Thoracic aorta (tissue), 2 donors: Measurements from ENCODE around the gene PTPRE. TPM values are rescaled to one million over a fixed set of nuclear protein-coding genes. Genes with fewer than 3 reads are reported as not detected.

Source experiments
- ATAC-seq: fragments of 150-250 bp; one replicate; pipeline ENCODE4 v1.8.0; 2017; ENCODE audit warnings: low read depth; ENCODE audit not compliant: insufficient number of reproducible peaks, low FRiP score
- DNase-seq: peaks from one replicate; pipeline ENCODE4 v3.0.0-alpha.2; 2020; ENCODE audit warnings: low spot score
- H3K27ac ChIP-seq, 2 donors: fragments of 200-600 bp; sonication (generic); 1 replicate in 1 of 2; 2 replicates in 1 of 2; pipeline ENCODE4 v1.5.1; 2016; ENCODE audit warnings: mild to moderate bottlenecking in 2 of 2, moderate library complexity in 2 of 2
- H3K27me3 ChIP-seq: fragments of 200-600 bp; sonication (generic); replicated peaks from 2 replicates; pipeline ENCODE4 v1.6.0; 2016; ENCODE audit warnings: mild to moderate bottlenecking; ENCODE audit not compliant: insufficient read depth
- H3K36me3 ChIP-seq: fragments of 200-600 bp; sonication (generic); one replicate; pipeline ENCODE4 v1.5.1; 2016
- H3K4me1 ChIP-seq, 2 donors: fragments of 200-600 bp; sonication (generic); 1 replicate in 1 of 2; 2 replicates in 1 of 2; pipeline versions ENCODE4 v1.5.1 to v1.6.0; 2016; ENCODE audit warnings: low read depth in 2 of 2, mild to moderate bottlenecking in 1 of 2; ENCODE audit not compliant: control insufficient read depth in 1 of 2
- H3K4me3 ChIP-seq: fragments of 200-600 bp; sonication (generic); 2 replicates; pipeline ENCODE4 v1.5.1; 2016; ENCODE audit warnings: mild to moderate bottlenecking
- H3K9me3 ChIP-seq: fragments of 200-600 bp; sonication (generic); 2 replicates; pipeline ENCODE4 v1.5.1; 2016
- total RNA-seq, 2 donors: library from RNA; depleted of rRNA; stranded (reverse); fragments of >200 nt; gene quantifications; one replicate each; pipeline versions ENCODE4 v1.1.0 to v1.2.3, GENCODE V29; 2016
- TF ChIP-seq, protein P1 (sequence below): fragments of 200-600 bp; sonication (generic); IDR thresholded peaks from one replicate; pipeline ENCODE4 v1.5.1; 2019; ENCODE audit warnings: antibody characterized with exemption

PTPRE gene
- total RNA-seq, 2 donors from 2014 or later: 41.9 to 45.1 TPM

DNA sequence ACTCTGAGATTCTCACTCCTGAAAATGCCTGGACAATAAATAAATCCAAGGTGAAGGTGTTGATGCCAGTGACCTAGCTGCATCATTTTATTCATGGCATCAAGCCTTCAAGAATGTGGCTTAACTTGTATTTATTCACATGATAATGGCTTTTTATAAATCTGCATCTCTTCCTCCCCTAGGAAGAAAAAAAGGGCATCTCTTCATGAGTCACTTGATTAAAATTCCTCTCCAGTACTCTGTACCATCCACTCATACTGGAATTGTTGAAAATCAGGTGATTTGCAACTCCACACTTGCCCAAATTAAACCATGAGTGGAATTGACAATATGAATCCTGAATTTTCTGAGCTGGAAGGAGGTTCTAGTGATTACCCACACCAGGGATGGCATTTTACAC lies 30.2 kb downstream of the PTPRE start:
- Histone ChIP-seq H3K9me3 (no peaks in the 10 kb centered on the region), H3K4me3 (no peak overlapping the region), H3K4me1 (no peaks in the 10 kb centered on the region), H3K27ac (no peak overlapping the region), H3K36me3 (no peaks in the 10 kb centered on the region), H3K27me3 (no peaks in the 10 kb centered on the region)
- DNase-seq (no peak), ATAC-seq (no peak)
- TF ChIP-seq, protein P1, sequence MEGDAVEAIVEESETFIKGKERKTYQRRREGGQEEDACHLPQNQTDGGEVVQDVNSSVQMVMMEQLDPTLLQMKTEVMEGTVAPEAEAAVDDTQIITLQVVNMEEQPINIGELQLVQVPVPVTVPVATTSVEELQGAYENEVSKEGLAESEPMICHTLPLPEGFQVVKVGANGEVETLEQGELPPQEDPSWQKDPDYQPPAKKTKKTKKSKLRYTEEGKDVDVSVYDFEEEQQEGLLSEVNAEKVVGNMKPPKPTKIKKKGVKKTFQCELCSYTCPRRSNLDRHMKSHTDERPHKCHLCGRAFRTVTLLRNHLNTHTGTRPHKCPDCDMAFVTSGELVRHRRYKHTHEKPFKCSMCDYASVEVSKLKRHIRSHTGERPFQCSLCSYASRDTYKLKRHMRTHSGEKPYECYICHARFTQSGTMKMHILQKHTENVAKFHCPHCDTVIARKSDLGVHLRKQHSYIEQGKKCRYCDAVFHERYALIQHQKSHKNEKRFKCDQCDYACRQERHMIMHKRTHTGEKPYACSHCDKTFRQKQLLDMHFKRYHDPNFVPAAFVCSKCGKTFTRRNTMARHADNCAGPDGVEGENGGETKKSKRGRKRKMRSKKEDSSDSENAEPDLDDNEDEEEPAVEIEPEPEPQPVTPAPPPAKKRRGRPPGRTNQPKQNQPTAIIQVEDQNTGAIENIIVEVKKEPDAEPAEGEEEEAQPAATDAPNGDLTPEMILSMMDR: no peak

DNA sequence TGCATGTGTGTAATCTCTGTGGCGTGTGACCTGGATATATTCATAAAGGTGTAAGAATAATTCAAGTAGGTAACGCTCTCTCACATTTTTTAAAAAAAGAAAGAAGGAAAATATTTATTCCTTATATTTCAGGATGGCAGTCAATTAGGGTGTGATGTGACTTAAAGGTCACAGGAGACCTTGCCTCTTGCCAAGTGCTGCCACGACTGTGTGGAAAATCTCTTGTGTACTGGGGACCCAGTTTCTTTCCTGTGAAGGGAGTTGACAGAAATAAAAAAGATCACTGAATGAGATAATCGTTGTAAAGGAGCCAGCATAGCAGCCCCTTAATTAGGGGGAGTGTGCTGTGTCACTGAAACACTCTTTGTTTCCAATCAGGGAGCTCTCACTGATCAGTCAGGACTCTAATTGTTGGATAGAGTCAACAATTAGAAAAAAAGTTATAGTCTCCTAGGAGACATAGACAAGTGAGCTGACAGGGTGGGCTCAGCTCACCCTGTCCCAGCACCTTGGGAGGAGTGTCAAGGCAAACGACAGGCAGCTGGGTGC lies 31.1 kb downstream of the PTPRE start:
- H3K9me3 ChIP-seq: no peaks in the 10 kb centered on the region
- no peak overlapping the region for H3K27ac ChIP-seq
- H3K4me1 ChIP-seq: peaks cover 0 to 7% of the 10 kb centered on the region in 2 donors
- no peak overlapping the region for H3K4me3 ChIP-seq
- TF ChIP-seq, protein P1: no peak
- DNase-seq (no peak), ATAC-seq (no peak)
- no peaks in the 10 kb centered on the region for H3K36me3 ChIP-seq
- no peaks in the 10 kb centered on the region for H3K27me3 ChIP-seq

DNA sequence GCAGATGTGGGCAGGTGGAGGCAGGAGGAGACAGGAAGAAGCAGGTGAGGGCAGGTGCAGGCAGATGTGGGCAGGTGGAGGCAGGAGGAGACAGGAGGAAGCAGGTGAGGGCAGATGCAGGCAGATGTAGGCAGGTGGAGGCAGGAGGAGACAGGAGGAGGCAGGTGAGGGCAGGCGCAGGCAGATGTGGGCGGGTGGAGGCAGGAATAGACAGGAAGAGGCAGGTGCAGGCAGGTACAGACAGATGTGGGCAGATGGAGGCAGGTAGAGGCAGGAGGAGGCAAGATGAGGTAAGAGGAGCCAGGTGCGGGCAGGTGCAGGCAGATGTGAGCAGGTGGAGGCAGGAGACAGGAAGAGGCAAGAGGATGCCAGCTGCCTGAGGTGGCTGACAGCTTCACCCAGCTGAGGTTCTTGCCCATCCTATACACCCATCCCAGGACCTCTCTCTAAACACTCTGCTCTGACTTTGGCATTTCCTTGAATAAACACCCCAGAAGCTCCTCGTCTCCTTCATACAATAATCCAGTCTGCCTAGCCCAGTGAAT lies 33.0 kb downstream of the PTPRE start:
- no peaks in the 10 kb centered on the region for H3K36me3 ChIP-seq
- H3K4me3 ChIP-seq: no peak overlapping the region
- H3K27me3 ChIP-seq: no peaks in the 10 kb centered on the region
- no peaks in the 10 kb centered on the region for H3K9me3 ChIP-seq
- no peak overlapping the region for H3K27ac ChIP-seq
- DNase-seq (no peak), ATAC-seq (no peak)
- TF ChIP-seq, protein P1: no peak
- H3K4me1 ChIP-seq: peaks cover 0 to 13% of the 10 kb centered on the region in 2 donors

DNA sequence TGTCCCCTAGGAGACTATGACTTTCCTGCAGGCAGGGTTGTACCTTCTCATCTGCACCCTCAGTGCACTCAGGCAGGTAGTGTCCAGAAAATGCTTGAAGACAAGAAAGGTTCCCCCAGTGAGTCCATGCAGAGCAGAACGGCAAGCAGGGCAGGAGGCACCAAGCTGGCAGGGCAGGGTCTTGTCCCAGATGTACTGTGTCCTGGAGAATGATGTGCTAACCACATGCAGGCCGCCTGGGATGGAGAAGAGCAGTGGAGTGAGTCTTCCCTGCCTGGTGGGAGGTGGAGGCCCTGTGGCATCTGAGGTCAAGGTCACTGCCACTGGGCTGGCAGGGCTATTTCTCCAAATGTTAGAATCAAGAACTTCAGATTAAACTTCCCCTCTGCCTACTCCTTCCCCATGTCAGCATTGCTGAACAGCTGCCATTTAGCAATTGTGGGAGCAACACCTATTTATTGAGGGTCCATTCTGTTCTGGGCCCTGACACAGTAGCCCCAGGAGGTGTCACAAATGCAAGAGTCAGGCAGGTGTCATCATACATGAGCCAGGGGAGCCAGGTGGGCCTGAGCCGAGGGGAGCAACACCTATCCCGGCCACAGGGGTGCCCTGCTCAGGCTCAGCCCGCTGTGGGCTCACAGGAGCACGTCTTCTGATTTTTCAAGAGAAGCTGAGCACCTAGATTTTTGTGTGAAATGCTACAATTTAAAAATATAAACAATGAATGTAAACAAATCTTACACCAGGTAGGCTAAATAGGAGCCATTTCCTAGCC lies 34.1 kb downstream of the PTPRE start:
- TF ChIP-seq, protein P1: no peak
- H3K9me3 ChIP-seq: no peaks in the 10 kb centered on the region
- no peak for ATAC-seq

DNA sequence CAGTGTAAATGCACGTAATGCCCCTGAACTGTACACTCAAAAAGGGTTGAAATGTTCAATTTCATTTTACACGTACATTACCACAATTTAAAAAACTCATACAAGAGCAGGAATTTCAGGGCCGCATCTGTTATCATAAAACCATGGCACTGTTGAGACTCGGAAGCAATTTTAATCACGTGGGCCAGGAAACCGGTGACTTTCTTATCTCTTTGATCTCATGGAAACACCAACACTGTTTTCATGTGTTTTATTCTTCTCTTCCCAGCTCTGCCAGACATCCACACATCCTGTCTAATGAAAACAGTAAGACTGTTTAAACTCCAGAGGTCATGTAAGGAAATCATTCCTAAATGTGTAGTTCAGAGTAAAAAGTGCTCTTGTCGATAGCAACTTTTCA lies 35.9 kb downstream of the PTPRE start:
- TF ChIP-seq, protein P1: no peak
- H3K27ac ChIP-seq: no peak overlapping the region
- no peaks in the 10 kb centered on the region for H3K36me3 ChIP-seq
- no peak overlapping the region for H3K4me3 ChIP-seq
- ATAC-seq (no peak), DNase-seq (no peak)
- peaks cover 0 to 23% of the 10 kb centered on the region in 2 donors for H3K4me1 ChIP-seq
- no peaks in the 10 kb centered on the region for H3K27me3 ChIP-seq
- H3K9me3 ChIP-seq: no peaks in the 10 kb centered on the region

More for the DNA sequence above, 34.1 kb downstream of the PTPRE start:
- no peaks in the 10 kb centered on the region for H3K27me3 ChIP-seq
- no peak for DNase-seq
- H3K27ac ChIP-seq: no peak overlapping the region
- no peak overlapping the region for H3K4me3 ChIP-seq
- H3K4me1 ChIP-seq: peaks cover 0 to 23% of the 10 kb centered on the region in 2 donors
- no peaks in the 10 kb centered on the region for H3K36me3 ChIP-seq
